ENCODE results near the gene SETD3.

DNA sequence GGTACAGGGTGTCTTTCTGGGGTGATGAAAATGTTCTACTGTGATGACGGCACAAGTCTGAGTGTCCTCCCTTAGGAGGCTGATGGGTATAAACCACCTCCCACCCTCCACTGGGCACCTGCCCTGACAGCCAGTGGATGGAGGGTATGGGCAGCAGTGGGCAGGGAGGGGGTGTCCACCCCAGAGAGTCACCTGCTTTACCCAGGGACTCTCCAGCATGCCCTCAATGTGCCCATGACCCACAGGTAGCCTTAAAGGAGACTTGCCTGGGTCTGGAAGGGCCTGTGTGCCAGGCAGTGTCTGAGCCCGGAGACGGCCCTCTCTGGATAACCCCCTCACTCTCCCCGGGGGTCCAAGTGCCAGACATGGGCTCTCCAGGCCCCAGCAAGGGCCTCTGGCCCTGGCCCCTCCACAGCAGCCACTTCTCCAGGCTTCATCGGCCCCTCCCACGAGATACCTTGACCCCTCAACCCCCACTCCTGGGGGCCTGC is 39.3 kb upstream of the SETD3 start:
- no peak for TF ChIP-seq EZH2 (IDR thresholded peaks at IDR 0.05; ENCODE audit: insufficient read depth, poor library complexity, severe bottlenecking)
- no peak for TF ChIP-seq EZH2phosphoT487 (IDR thresholded peaks at IDR 0.05; ENCODE audit: insufficient read depth, low read depth)

Measured in GM23248 (cell line).